Keratinocyte (primary cell): Measurements from ENCODE around the gene PRKAB1. TPM values are rescaled to one million over a fixed set of nuclear protein-coding genes. Genes with fewer than 3 reads are reported as not detected.

Source experiments
- DNase-seq: peaks from one replicate; pipeline ENCODE4 v3.0.0-alpha.2; 2011; ENCODE audit warnings: low read depth, missing footprints, low spot score
- FAIRE-seq: peaks from 2 replicates; lab custom pipeline; 2011; peaks lifted over from hg19 to GRCh38; lab: Jason Lieb, UNC
- H2AFZ ChIP-seq: 2 replicates; pipeline ENCODE4 v1.6.0; 2012; ENCODE audit warnings: low read length, control low read depth, inconsistent platforms; ENCODE audit not compliant: control insufficient read depth
- H3K27ac ChIP-seq: 2 replicates; pipeline ENCODE4 v1.5.1; 2011; ENCODE audit warnings: low read length; ENCODE audit not compliant: control insufficient read depth, insufficient read depth
- H3K27me3 ChIP-seq: 3 replicates; pipeline ENCODE4 v1.6.0; 2011; ENCODE audit warnings: low read length; ENCODE audit not compliant: control insufficient read depth, insufficient read depth; ENCODE audit errors: extremely low read depth
- H3K36me3 ChIP-seq, 2 experiments: 2 replicates in 1 of 2; 3 replicates in 1 of 2; pipeline ENCODE4 v1.5.1; 2011; ENCODE audit warnings: low read length in 2 of 2, mild to moderate bottlenecking in 1 of 2; ENCODE audit not compliant: control insufficient read depth in 2 of 2, insufficient read depth in 2 of 2; ENCODE audit errors: extremely low read depth in 1 of 2
- H3K4me1 ChIP-seq: 3 replicates; pipeline ENCODE4 v1.5.1; 2011; ENCODE audit warnings: low read length; ENCODE audit not compliant: control insufficient read depth, insufficient read depth; ENCODE audit errors: extremely low read depth
- H3K4me2 ChIP-seq: 3 replicates; pipeline ENCODE4 v1.6.0; 2011; ENCODE audit warnings: low read depth, low read length; ENCODE audit not compliant: control insufficient read depth, insufficient read depth; ENCODE audit errors: extremely low read depth
- H3K4me3 ChIP-seq, 3 experiments: fragments of 200-600 bp in 1 of 3; sonication (generic) in 1 of 3; 2 replicates in 2 of 3; 3 replicates in 1 of 3; pipeline ENCODE4 v1.5.1; 2011 to 2016; ENCODE audit warnings: low read length in 3 of 3, mild to moderate bottlenecking in 3 of 3, control low read depth in 2 of 3, inconsistent platforms in 1 of 3, low read depth in 1 of 3, mixed read lengths in 1 of 3, mixed run types in 1 of 3, moderate library complexity in 1 of 3; ENCODE audit not compliant: control insufficient read depth in 2 of 3, insufficient read depth in 2 of 3; ENCODE audit errors: extremely low read depth in 1 of 3
- H3K79me2 ChIP-seq: 2 replicates; pipeline ENCODE4 v1.6.0; 2012; ENCODE audit warnings: low read length; ENCODE audit not compliant: control insufficient read depth, insufficient read depth
- H3K9ac ChIP-seq: 3 replicates; pipeline ENCODE4 v1.6.0; 2011; ENCODE audit warnings: low read length; ENCODE audit not compliant: control insufficient read depth, insufficient read depth; ENCODE audit errors: extremely low read depth
- H3K9me1 ChIP-seq: 3 replicates; pipeline ENCODE4 v1.6.0; 2011; ENCODE audit warnings: low read length; ENCODE audit not compliant: control insufficient read depth, insufficient read depth; ENCODE audit errors: extremely low read depth
- H3K9me3 ChIP-seq: 2 replicates; pipeline ENCODE4 v1.5.1; 2012; ENCODE audit warnings: low read depth, low read length; ENCODE audit not compliant: control insufficient read depth
- H4K20me1 ChIP-seq: 3 replicates; pipeline ENCODE4 v1.6.0; 2011; ENCODE audit warnings: low read length; ENCODE audit not compliant: control insufficient read depth, insufficient read depth; ENCODE audit errors: extremely low read depth
- EZH2 ChIP-seq: IDR thresholded peaks from one replicate; pipeline ENCODE4 v1.6.1; 2012; ENCODE audit warnings: inconsistent platforms, mild to moderate bottlenecking, low read length, moderate library complexity
- dilution Hi-C: fragments of 300-500 bp; cut with MboI; formaldehyde crosslinking; loops from one replicate; pipeline ENCODE4 v1.7.0; 2020; ENCODE audit warnings: low sequenced_read_pairs; ENCODE audit not compliant: extremely low pct_ligation_motif_present
- polyA plus RNA-seq, 5 experiments: library from polyadenylated mRNA; depleted of rRNA in 3 of 5; stranded (reverse) in 3 of 5; stranded (forward) in 1 of 5; unstranded in 1 of 5; fragments of >200 nt; gene quantifications; 1 replicate in 1 of 5; 2 replicates in 3 of 5; 3 replicates in 1 of 5; pipeline versions ENCODE4 v1.2.1 to v1.2.3, GENCODE V29; 2011 to 2012; ENCODE audit warnings: missing spikeins in 2 of 5, low read depth in 1 of 5, low replicate concordance in 1 of 5
- TF ChIP-seq, protein P1 (sequence below), 3 experiments: IDR thresholded peaks in 1 of 3; conservative IDR thresholded peaks in 1 of 3; optimal IDR thresholded peaks in 1 of 3; 2 replicates in 2 of 3; 3 replicates in 1 of 3; pipeline versions ENCODE3 to v1.5.1; 2011; ENCODE audit warnings: low read length in 3 of 3, mild to moderate bottlenecking in 3 of 3, moderate library complexity in 2 of 3, control low read depth in 1 of 3, inconsistent platforms in 1 of 3; ENCODE audit not compliant: insufficient read depth in 2 of 3; ENCODE audit errors: extremely low read depth in 1 of 3

Gene PRKAB1
- polyA plus RNA-seq, 1 donor (not counting 4 experiments of a cell fraction or from before 2014, with no cell fraction given) = 22.0 TPM

DNA sequence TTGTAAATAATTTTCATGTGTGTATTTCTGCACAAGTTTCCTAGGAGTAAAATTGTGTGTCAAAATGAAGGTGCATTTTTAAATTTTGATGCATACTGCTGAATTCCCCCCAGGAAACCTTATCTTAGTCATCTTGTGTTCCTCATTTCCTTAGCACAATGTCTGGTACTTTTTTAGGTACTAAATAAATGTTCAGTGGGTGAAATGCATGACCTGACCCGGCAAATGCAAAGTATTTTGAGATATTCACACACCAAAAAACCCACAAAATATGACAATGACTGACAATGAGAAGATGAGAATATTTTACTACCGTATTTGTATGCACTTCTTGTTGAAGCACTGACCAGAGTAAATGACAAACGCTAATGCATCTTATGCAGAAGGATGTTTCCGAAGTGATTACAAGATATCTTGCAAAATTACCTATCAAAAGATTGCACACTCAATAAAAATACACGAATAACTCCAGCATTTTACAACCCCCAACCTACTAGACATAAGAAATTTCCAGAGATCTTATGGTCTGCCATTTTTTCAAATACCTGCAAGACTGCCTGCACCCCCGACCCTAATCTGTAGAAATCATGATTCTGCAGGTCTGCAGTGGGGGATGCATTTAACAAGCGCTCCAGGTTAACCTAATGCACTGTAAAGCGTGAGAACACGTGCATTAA lies 895 bp upstream of the PRKAB1 start:
- no peak overlapping the region for H3K27ac ChIP-seq
- TF ChIP-seq, protein P1, sequence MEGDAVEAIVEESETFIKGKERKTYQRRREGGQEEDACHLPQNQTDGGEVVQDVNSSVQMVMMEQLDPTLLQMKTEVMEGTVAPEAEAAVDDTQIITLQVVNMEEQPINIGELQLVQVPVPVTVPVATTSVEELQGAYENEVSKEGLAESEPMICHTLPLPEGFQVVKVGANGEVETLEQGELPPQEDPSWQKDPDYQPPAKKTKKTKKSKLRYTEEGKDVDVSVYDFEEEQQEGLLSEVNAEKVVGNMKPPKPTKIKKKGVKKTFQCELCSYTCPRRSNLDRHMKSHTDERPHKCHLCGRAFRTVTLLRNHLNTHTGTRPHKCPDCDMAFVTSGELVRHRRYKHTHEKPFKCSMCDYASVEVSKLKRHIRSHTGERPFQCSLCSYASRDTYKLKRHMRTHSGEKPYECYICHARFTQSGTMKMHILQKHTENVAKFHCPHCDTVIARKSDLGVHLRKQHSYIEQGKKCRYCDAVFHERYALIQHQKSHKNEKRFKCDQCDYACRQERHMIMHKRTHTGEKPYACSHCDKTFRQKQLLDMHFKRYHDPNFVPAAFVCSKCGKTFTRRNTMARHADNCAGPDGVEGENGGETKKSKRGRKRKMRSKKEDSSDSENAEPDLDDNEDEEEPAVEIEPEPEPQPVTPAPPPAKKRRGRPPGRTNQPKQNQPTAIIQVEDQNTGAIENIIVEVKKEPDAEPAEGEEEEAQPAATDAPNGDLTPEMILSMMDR (optimal IDR thresholded peaks at IDR 0.05 in 1 of 3, IDR thresholded peaks at IDR 0.05 in 1 of 3, conservative IDR thresholded peaks at IDR 0.05 in 1 of 3; ENCODE audit: extremely low read depth in 1 of 3, insufficient read depth in 2 of 3, low read length in 3 of 3) = no peak
- TF ChIP-seq EZH2 = no peak
- no peak for FAIRE-seq

GRCh38 chr12:119668324-119668841 lies 450 bp downstream of the PRKAB1 start:
- H3K9me1 ChIP-seq = no peaks in the 10 kb centered on the region
- no peaks in the 10 kb centered on the region for H3K9me3 ChIP-seq
- H2AFZ ChIP-seq = peak overlapping the region; percentile 86
- peak overlapping the region; percentile 93 for H3K9ac ChIP-seq
- H3K4me2 ChIP-seq = peak overlapping the region; percentile 79
- no peaks in the 10 kb centered on the region for H4K20me1 ChIP-seq
- FAIRE-seq = no peak
- dilution Hi-C loops = no loop called here
- H3K36me3 ChIP-seq = peaks cover 7 to 14% of the 10 kb centered on the region in 2 experiments
- H3K4me1 ChIP-seq = peaks cover 20% of the 10 kb centered on the region
- no peaks in the 10 kb centered on the region for H3K27me3 ChIP-seq
- H3K27ac ChIP-seq = peak overlapping the region; percentile 87
- peaks cover 23% of the 10 kb centered on the region for H3K79me2 ChIP-seq
- TF ChIP-seq, protein P1 (optimal IDR thresholded peaks at IDR 0.05 in 1 of 3, IDR thresholded peaks at IDR 0.05 in 1 of 3, conservative IDR thresholded peaks at IDR 0.05 in 1 of 3; ENCODE audit: extremely low read depth in 1 of 3, insufficient read depth in 2 of 3, low read length in 3 of 3) = no peak
- no peak for TF ChIP-seq EZH2
- no peak for DNase-seq
- peak overlapping the region; percentile 84 to 96 (median 85) for H3K4me3 ChIP-seq

More for the DNA sequence above, 895 bp upstream of the PRKAB1 start:
- H3K79me2 ChIP-seq = peaks cover 23% of the 10 kb centered on the region
- dilution Hi-C loops = no loop called here
- H3K9me1 ChIP-seq = no peaks in the 10 kb centered on the region
- H3K4me3 ChIP-seq = peak overlapping the region; percentile 2 to 67 (median 67)
- no peaks in the 10 kb centered on the region for H4K20me1 ChIP-seq
- H3K36me3 ChIP-seq = peaks cover 2 to 11% of the 10 kb centered on the region in 2 experiments
- H3K4me2 ChIP-seq = peak overlapping the region; percentile 94
- no peak for DNase-seq
- peak overlapping the region; percentile 94 for H2AFZ ChIP-seq
- no peak overlapping the region for H3K9ac ChIP-seq
- H3K4me1 ChIP-seq = peaks cover 20% of the 10 kb centered on the region
- H3K27me3 ChIP-seq = no peaks in the 10 kb centered on the region
- H3K9me3 ChIP-seq = no peaks in the 10 kb centered on the region
